WTC11 (cell line): ENCODE results near the gene PLCD4.

Experiments used
- FOXP1 ChIP-seq: sonication (generic); formaldehyde crosslinking; IDR thresholded peaks from 2 replicates; pipeline ENCODE4 v1.8.0; 2022; ENCODE audit warnings: missing genetic modification reagents, mild to moderate bottlenecking, moderate library complexity, borderline replicate concordance
- NR1H2 ChIP-seq: sonication (generic); formaldehyde crosslinking; IDR thresholded peaks from 2 replicates; pipeline ENCODE4 v1.9.0; 2021; ENCODE audit warnings: mild to moderate bottlenecking, moderate library complexity, missing genetic modification reagents
- PRRX2 ChIP-seq: fragments of 250-450 bp; sonication (Bioruptor Pico); IDR thresholded peaks from 2 replicates; pipeline ENCODE4 v1.8.0; 2021; ENCODE audit warnings: mild to moderate bottlenecking
- TCF7 ChIP-seq: sonication (generic); formaldehyde crosslinking; IDR thresholded peaks from 2 replicates; pipeline ENCODE4 v1.8.0; 2022; ENCODE audit warnings: mild to moderate bottlenecking, low read depth, missing genetic modification reagents, moderate library complexity
- TEAD1 ChIP-seq: sonication (generic); formaldehyde crosslinking; IDR thresholded peaks from 2 replicates; pipeline ENCODE4 v1.8.0; 2022; ENCODE audit warnings: mild to moderate bottlenecking, missing genetic modification reagents
- ZNF263 ChIP-seq: sonication (generic); formaldehyde crosslinking; IDR thresholded peaks from 2 replicates; pipeline ENCODE4 v1.8.1; 2022; ENCODE audit warnings: low read depth, mild to moderate bottlenecking, moderate library complexity, missing genetic modification reagents
- TF ChIP-seq, protein P1 (sequence below): fragments of 200-600 bp; IDR thresholded peaks from 2 replicates; pipeline ENCODE4 v1.8.0; 2022; ENCODE audit warnings: antibody characterized with exemption
- TF ChIP-seq, protein P2 (sequence below): sonication (generic); formaldehyde crosslinking; IDR thresholded peaks from 2 replicates; pipeline ENCODE4 v1.8.0; 2022; ENCODE audit warnings: missing genetic modification reagents
- TF ChIP-seq, protein P3 (sequence below): sonication (generic); formaldehyde crosslinking; IDR thresholded peaks from 2 replicates; pipeline ENCODE4 v1.8.0; 2022; ENCODE audit warnings: mild to moderate bottlenecking, missing genetic modification reagents
- TF ChIP-seq, protein P4 (sequence below): sonication (generic); formaldehyde crosslinking; IDR thresholded peaks from 2 replicates; pipeline ENCODE4 v1.8.1; 2023; ENCODE audit warnings: mild to moderate bottlenecking, missing genetic modification reagents, moderate library complexity

DNA sequence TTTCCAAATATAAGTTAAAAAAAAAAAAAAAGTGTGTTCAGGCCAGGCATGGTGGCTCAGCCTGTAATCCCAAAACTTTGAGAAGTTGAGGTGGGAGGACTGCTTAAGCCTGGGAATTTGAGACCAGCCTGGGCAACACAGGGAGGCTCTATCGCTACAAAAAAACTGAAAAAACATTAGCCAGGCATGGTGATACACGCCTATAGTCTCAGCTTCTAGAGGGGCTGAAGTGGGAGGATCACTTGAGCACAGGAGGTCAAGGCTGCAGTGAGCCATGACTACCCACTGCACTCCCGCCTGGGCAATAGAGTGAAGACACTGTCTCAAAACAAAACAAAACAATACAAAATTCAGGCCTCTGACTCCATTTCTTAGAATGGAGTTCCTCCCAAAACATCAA lies 48.7 kb upstream of the PLCD4 start:
- TF ChIP-seq, protein P1, sequence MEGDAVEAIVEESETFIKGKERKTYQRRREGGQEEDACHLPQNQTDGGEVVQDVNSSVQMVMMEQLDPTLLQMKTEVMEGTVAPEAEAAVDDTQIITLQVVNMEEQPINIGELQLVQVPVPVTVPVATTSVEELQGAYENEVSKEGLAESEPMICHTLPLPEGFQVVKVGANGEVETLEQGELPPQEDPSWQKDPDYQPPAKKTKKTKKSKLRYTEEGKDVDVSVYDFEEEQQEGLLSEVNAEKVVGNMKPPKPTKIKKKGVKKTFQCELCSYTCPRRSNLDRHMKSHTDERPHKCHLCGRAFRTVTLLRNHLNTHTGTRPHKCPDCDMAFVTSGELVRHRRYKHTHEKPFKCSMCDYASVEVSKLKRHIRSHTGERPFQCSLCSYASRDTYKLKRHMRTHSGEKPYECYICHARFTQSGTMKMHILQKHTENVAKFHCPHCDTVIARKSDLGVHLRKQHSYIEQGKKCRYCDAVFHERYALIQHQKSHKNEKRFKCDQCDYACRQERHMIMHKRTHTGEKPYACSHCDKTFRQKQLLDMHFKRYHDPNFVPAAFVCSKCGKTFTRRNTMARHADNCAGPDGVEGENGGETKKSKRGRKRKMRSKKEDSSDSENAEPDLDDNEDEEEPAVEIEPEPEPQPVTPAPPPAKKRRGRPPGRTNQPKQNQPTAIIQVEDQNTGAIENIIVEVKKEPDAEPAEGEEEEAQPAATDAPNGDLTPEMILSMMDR = no peak
- TF ChIP-seq PRRX2 (CRISPR knock-in tag) (no peak), ZNF263 (CRISPR knock-in tag) (no peak), TEAD1 (CRISPR knock-in tag) (no peak), FOXP1 (no peak), NR1H2 (CRISPR knock-in tag) (no peak), TCF7 (CRISPR knock-in tag) (no peak)
- TF ChIP-seq, protein P2, sequence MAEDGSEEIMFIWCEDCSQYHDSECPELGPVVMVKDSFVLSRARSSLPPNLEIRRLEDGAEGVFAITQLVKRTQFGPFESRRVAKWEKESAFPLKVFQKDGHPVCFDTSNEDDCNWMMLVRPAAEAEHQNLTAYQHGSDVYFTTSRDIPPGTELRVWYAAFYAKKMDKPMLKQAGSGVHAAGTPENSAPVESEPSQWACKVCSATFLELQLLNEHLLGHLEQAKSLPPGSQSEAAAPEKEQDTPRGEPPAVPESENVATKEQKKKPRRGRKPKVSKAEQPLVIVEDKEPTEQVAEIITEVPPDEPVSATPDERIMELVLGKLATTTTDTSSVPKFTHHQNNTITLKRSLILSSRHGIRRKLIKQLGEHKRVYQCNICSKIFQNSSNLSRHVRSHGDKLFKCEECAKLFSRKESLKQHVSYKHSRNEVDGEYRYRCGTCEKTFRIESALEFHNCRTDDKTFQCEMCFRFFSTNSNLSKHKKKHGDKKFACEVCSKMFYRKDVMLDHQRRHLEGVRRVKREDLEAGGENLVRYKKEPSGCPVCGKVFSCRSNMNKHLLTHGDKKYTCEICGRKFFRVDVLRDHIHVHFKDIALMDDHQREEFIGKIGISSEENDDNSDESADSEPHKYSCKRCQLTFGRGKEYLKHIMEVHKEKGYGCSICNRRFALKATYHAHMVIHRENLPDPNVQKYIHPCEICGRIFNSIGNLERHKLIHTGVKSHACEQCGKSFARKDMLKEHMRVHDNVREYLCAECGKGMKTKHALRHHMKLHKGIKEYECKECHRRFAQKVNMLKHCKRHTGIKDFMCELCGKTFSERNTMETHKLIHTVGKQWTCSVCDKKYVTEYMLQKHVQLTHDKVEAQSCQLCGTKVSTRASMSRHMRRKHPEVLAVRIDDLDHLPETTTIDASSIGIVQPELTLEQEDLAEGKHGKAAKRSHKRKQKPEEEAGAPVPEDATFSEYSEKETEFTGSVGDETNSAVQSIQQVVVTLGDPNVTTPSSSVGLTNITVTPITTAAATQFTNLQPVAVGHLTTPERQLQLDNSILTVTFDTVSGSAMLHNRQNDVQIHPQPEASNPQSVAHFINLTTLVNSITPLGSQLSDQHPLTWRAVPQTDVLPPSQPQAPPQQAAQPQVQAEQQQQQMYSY = no peak
- TF ChIP-seq, protein P3, sequence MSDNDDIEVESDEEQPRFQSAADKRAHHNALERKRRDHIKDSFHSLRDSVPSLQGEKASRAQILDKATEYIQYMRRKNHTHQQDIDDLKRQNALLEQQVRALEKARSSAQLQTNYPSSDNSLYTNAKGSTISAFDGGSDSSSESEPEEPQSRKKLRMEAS (CRISPR knock-in tag) = no peak
- TF ChIP-seq, protein P4, sequence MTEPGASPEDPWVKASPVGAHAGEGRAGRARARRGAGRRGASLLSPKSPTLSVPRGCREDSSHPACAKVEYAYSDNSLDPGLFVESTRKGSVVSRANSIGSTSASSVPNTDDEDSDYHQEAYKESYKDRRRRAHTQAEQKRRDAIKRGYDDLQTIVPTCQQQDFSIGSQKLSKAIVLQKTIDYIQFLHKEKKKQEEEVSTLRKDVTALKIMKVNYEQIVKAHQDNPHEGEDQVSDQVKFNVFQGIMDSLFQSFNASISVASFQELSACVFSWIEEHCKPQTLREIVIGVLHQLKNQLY (CRISPR knock-in tag) = no peak
